AG09319 (cell line): ENCODE results near the gene ERC2.

ENCODE experiments used
- DNase-seq: peaks from one replicate; pipeline ENCODE4 v3.0.0-alpha.2; 2010; ENCODE audit warnings: low read depth; ENCODE audit errors: extremely low read depth
- CTCF ChIP-seq: IDR thresholded peaks from 2 replicates; pipeline ENCODE4 v1.5.1; 2011; ENCODE audit warnings: low read depth, mild to moderate bottlenecking, inconsistent platforms, low read length, moderate library complexity

ERC2 gene

GRCh38 chr3:55469957-55470526 lies 998.2 kb downstream of the ERC2 start:
- TF ChIP-seq CTCF: no peak
- DNase-seq: no peak

- no peak for TF ChIP-seq CTCF
- DNase-seq: no peak
These were observed 1000.0 kb downstream of the ERC2 start for GRCh38 chr3:55468251-55468650.

- DNase-seq: no peak
- TF ChIP-seq CTCF: no peak
These were observed 1001.2 kb downstream of the ERC2 start for GRCh38 chr3:55467099-55467498.

GRCh38 chr3:55466526-55466925 lies 1001.7 kb downstream of the ERC2 start:
- no peak for DNase-seq
- no peak for TF ChIP-seq CTCF

GRCh38 chr3:55461896-55462295 lies 1006.4 kb downstream of the ERC2 start:
- TF ChIP-seq CTCF: no peak
- DNase-seq: no peak

GRCh38 chr3:55459838-55460237 lies 1008.4 kb downstream of the ERC2 start:
- DNase-seq: no peak
- no peak for TF ChIP-seq CTCF
